Esophagus muscularis mucosa (tissue), 4 donors: Measurements from ENCODE around the gene NPHP4. TPM values are rescaled to one million over a fixed set of nuclear protein-coding genes. Genes with fewer than 3 reads are reported as not detected.

Source experiments
- DNase-seq: peaks from one replicate; pipeline ENCODE4 v3.0.0-alpha.2; 2017; ENCODE audit errors: extremely low spot score
- H3K27ac ChIP-seq, 4 donors: fragments of 200-600 bp; sonication (generic); replicated peaks in 1 of 4; 1 replicate in 3 of 4; 2 replicates in 1 of 4; pipeline ENCODE4 v1.5.1; 2016 to 2019; ENCODE audit warnings: mild to moderate bottlenecking in 1 of 4
- H3K27me3 ChIP-seq, 4 donors: fragments of 200-600 bp; sonication (generic); one replicate each; pipeline versions ENCODE4 v1.5.1 to v1.6.0; 2016 to 2019
- H3K36me3 ChIP-seq, 4 donors: fragments of 200-600 bp; sonication (generic); one replicate each; pipeline ENCODE4 v1.5.1; 2016 to 2019
- H3K4me1 ChIP-seq, 4 donors: fragments of 200-600 bp; sonication (generic); one replicate each; pipeline ENCODE4 v1.5.1; 2016 to 2019
- H3K4me3 ChIP-seq, 4 donors: fragments of 200-600 bp; sonication (generic); 1 replicate in 2 of 4; 2 replicates in 2 of 4; pipeline ENCODE4 v1.5.1; 2016 to 2019; ENCODE audit warnings: mild to moderate bottlenecking in 4 of 4, moderate library complexity in 1 of 4
- H3K9me3 ChIP-seq, 4 donors: fragments of 200-600 bp; sonication (generic); 1 replicate in 3 of 4; 2 replicates in 1 of 4; pipeline ENCODE4 v1.5.1; 2016 to 2019
- EP300 ChIP-seq: sonication (generic); formaldehyde crosslinking; IDR thresholded peaks from one replicate; pipeline ENCODE4 v1.6.1; 2017; ENCODE audit warnings: antibody characterized with exemption
- POLR2A ChIP-seq: fragments of 450-650 bp; IDR thresholded peaks from one replicate; pipeline ENCODE4 v1.6.1; 2017; ENCODE audit warnings: antibody characterized with exemption, moderate library complexity, mild to moderate bottlenecking, low read depth
- POLR2AphosphoS5 ChIP-seq, 2 donors: sonication (generic); formaldehyde crosslinking; IDR thresholded peaks; one replicate each; pipeline ENCODE4 v1.6.1; 2017; ENCODE audit warnings: antibody characterized with exemption in 2 of 2
- WGBS: methylation state at CpG from one replicate; pipeline ENCODE4 v1.1.5; 2018; 5-methylcytosine and 5-hydroxymethylcytosine counted together
- intact Hi-C: fragments of 100-400 bp; cut with DNase I; formaldehyde crosslinking; loops from one replicate; pipeline ENCODE4 v1.15.1; 2023
- total RNA-seq, 4 donors: library from RNA; depleted of rRNA; stranded (reverse); fragments of >200 nt; gene quantifications; one replicate each; pipeline versions ENCODE4 v1.1.0 to v1.2.1, GENCODE V29; 2016
- TF ChIP-seq, protein P1 (sequence below), 3 experiments: fragments of 200-600 bp in 2 of 3; fragments of 450-650 bp in 1 of 3; sonication (generic) in 2 of 3; IDR thresholded peaks; one replicate each; pipeline ENCODE4 v1.5.1; 2017 to 2019; ENCODE audit warnings: antibody characterized with exemption in 3 of 3, mild to moderate bottlenecking in 2 of 3, moderate library complexity in 1 of 3

Gene NPHP4
- total RNA-seq, 4 donors from 2014 or later: 6.5 to 9.1 (median 8.0) TPM

DNA sequence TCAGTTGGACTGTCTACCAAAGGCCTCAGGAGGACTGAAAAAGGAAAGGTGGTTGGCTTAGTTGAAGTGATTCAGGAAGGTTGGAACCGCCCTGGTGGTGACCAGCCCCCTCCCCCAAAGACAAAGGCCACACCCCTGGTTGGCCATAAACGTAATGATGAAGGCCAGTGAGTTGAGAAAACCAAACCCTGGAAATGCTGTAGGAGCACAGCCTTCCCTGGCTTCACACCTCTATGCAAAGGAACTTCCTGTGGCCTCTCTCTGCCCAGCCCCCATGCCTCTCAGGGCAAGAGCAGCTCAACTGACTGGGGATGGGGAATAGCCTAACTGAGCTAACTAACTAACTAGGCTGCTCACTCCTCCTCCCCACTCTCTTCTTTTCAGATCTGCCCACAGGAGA is 90.4 kb downstream of the NPHP4 start:
- Histone ChIP-seq H3K4me1 (no peaks in the 10 kb centered on the region), H3K9me3 (no peaks in the 10 kb centered on the region), H3K27me3 (no peaks in the 10 kb centered on the region), H3K27ac (no peak overlapping the region), H3K4me3 (no peak overlapping the region), H3K36me3 (peaks cover 18 to 88% (median 50%) of the 10 kb centered on the region in 4 donors)
- DNase-seq: no peak
- whole genome bisulfite sequencing: 74% methylated on average over 2 of the region's 2 CpGs
- intact Hi-C loops: no loop called here
- TF ChIP-seq, protein P1, sequence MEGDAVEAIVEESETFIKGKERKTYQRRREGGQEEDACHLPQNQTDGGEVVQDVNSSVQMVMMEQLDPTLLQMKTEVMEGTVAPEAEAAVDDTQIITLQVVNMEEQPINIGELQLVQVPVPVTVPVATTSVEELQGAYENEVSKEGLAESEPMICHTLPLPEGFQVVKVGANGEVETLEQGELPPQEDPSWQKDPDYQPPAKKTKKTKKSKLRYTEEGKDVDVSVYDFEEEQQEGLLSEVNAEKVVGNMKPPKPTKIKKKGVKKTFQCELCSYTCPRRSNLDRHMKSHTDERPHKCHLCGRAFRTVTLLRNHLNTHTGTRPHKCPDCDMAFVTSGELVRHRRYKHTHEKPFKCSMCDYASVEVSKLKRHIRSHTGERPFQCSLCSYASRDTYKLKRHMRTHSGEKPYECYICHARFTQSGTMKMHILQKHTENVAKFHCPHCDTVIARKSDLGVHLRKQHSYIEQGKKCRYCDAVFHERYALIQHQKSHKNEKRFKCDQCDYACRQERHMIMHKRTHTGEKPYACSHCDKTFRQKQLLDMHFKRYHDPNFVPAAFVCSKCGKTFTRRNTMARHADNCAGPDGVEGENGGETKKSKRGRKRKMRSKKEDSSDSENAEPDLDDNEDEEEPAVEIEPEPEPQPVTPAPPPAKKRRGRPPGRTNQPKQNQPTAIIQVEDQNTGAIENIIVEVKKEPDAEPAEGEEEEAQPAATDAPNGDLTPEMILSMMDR (IDR thresholded peaks at IDR 0.05): no peak
- no peak for TF ChIP-seq POLR2A
- TF ChIP-seq POLR2AphosphoS5 (IDR thresholded peaks at IDR 0.05): no peak

DNA sequence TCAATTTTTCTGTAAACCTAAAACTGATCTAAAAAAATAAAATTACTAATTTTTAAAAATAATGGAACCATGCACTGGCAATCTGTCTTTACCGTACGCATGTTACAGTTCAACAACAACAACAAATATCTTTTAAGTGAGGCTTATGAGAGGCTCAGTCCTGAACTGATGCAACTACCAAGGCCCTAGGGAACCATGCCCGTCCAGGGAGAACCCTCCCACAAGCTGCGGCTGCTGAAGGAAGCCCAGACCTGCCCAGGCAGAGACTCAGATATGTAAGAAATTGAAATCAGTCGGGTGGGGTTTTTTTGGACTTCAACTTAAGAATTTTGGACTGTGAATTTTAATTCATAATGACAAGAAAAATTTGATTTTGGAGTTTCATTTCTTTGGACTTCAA is 91.1 kb downstream of the NPHP4 start:
- TF ChIP-seq, protein P1 (IDR thresholded peaks at IDR 0.05): no peak
- TF ChIP-seq EP300: no peak
- TF ChIP-seq POLR2AphosphoS5 (IDR thresholded peaks at IDR 0.05): no peak
- TF ChIP-seq POLR2A: no peak
- Histone ChIP-seq H3K36me3 (peaks cover 18 to 85% (median 45%) of the 10 kb centered on the region in 4 donors), H3K27ac (no peak overlapping the region), H3K4me3 (no peak overlapping the region), H3K4me1 (no peaks in the 10 kb centered on the region), H3K27me3 (no peaks in the 10 kb centered on the region), H3K9me3 (no peaks in the 10 kb centered on the region)
- intact Hi-C loops: no loop called here
- DNase-seq: no peak
- 92% methylated on average over 5 of the region's 5 CpGs for WGBS

DNA sequence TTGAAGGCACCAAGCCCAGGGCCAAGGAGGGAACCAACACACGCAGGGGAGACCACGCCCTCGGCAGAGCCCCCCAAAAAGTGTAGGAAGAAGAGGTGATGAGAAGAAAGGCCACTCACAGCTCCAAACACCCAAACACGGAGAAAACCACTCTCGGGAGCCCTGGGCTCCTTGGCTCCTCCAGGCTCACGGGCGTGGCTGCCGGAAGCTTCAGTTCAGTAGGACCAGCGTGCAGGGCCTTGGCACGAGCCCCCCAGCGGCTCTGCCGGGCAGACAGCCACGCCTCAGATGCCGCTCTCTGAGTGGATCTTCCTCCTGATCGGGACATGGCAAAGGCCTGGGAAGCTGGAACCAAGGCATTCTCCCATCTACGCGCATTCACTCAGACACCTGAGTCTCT is 94.0 kb downstream of the NPHP4 start:
- intact Hi-C loops: no loop called here
- no peak for DNase-seq
- H3K36me3 ChIP-seq: peaks cover 4 to 57% (median 28%) of the 10 kb centered on the region in 4 donors
- H3K27me3 ChIP-seq: no peaks in the 10 kb centered on the region
- H3K27ac ChIP-seq: no peak overlapping the region
- TF ChIP-seq POLR2AphosphoS5 (IDR thresholded peaks at IDR 0.05): no peak
- TF ChIP-seq, protein P1 (IDR thresholded peaks at IDR 0.05): no peak
- no peak for TF ChIP-seq EP300
- no peak for TF ChIP-seq POLR2A
- 95% methylated on average over 13 of the region's 17 CpGs for WGBS
- H3K4me3 ChIP-seq: no peak overlapping the region
- H3K9me3 ChIP-seq: no peaks in the 10 kb centered on the region
- no peaks in the 10 kb centered on the region for H3K4me1 ChIP-seq

DNA sequence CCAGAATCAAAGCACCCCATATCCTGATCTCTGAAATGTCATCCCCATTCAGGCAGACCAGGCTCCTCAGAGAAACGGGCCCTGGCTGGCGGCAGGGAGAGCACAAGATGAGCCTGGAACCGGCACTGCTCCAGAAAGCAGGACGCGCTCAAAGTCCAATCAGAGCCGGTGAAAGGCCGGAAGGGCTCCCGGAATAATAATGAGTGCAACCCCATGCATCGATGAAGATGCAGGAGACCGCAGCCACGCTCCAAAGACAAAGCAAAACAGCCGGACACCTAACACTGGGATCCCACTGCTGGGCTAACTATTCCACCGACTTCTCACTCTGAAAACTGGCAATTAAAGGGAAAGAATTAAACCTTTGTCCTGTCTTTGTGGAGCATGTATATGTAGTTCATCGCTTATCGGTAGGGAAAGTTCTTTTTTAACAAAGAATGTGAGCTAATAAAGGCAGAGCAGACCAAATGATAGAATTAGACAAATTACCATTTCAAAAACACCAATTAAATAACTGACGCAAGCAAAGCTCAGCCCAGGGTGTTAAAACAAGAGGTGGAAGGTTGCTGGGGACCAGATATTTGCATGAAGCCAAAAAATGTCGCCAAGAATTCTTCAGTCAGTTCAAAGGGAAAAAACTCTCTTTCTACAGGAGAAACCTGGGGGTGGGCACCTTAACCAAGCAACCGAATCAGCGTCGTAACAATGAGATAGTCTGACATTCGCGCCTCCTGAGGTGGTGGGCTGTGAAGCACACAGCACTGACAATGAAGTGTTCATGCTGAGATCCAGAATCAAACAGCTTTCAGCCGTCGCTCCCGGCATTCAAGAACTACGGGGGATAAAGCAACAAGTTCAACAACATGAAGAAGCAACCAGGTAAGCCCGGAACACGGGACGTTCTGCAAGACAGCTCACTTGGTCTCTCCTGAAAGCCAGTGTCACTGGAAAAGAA is 95.2 kb downstream of the NPHP4 start:
- TF ChIP-seq EP300: no peak
- TF ChIP-seq POLR2A: no peak
- no peak for TF ChIP-seq POLR2AphosphoS5 (IDR thresholded peaks at IDR 0.05)
- TF ChIP-seq, protein P1 (IDR thresholded peaks at IDR 0.05): no peak
- Histone ChIP-seq H3K4me3 (no peak overlapping the region), H3K4me1 (no peaks in the 10 kb centered on the region), H3K27me3 (no peaks in the 10 kb centered on the region), H3K9me3 (no peaks in the 10 kb centered on the region), H3K36me3 (peaks cover 4 to 52% (median 29%) of the 10 kb centered on the region in 4 donors), H3K27ac (no peak overlapping the region)
- WGBS: 85% methylated on average over 29 of the region's 29 CpGs
- intact Hi-C loops: no loop called here
- no peak for DNase-seq
